Mesendoderm (in vitro differentiated cells): ENCODE data around the gene SMYD3.

ENCODE experiments used
- DNase-seq: peaks from one replicate; pipeline ENCODE4 v3.0.0; 2013
- H2AK5ac ChIP-seq: 2 replicates; pipeline ENCODE4 v1.6.1; 2013; ENCODE audit warnings: low read length, inconsistent platforms
- H2BK120ac ChIP-seq: 2 replicates; pipeline ENCODE4 v1.6.1; 2013; ENCODE audit warnings: low read depth, mild to moderate bottlenecking, low read length, moderate library complexity, mixed read lengths
- H2BK15ac ChIP-seq: replicated peaks from 2 replicates; pipeline ENCODE4 v1.6.1; 2013; ENCODE audit warnings: low read depth, mild to moderate bottlenecking, moderate library complexity
- H2BK5ac ChIP-seq: 2 replicates; pipeline ENCODE4 v1.6.1; 2013; ENCODE audit warnings: low read length, inconsistent platforms
- H3K18ac ChIP-seq: 2 replicates; pipeline ENCODE4 v1.6.1; 2013; ENCODE audit warnings: mild to moderate bottlenecking, low read length, mixed read lengths
- H3K23ac ChIP-seq: one replicate; pipeline ENCODE4 v1.6.1; 2013; ENCODE audit warnings: low read length
- H3K27ac ChIP-seq: 2 replicates; pipeline ENCODE4 v1.5.1; 2013; ENCODE audit warnings: low read depth, mild to moderate bottlenecking, inconsistent platforms, low read length, moderate library complexity
- H3K27me3 ChIP-seq: 2 replicates; pipeline ENCODE4 v1.6.1; 2013; ENCODE audit warnings: low read length, control low read depth, mild to moderate bottlenecking, inconsistent platforms; ENCODE audit not compliant: insufficient read depth, poor library complexity
- H3K36me3 ChIP-seq: 2 replicates; pipeline ENCODE4 v1.6.1; 2013; ENCODE audit warnings: low read length, inconsistent platforms; ENCODE audit not compliant: control insufficient read depth, insufficient read depth
- H3K4ac ChIP-seq: one replicate; pipeline ENCODE4 v1.6.1; 2013; ENCODE audit warnings: low read depth, mild to moderate bottlenecking, low read length, moderate library complexity
- H3K4me1 ChIP-seq: 2 replicates; pipeline ENCODE4 v1.6.1; 2013; ENCODE audit warnings: low read depth, low read length, inconsistent platforms; ENCODE audit not compliant: control insufficient read depth
- H3K4me2 ChIP-seq: 2 replicates; pipeline ENCODE4 v1.6.1; 2013; ENCODE audit warnings: low read length
- H3K4me3 ChIP-seq: 2 replicates; pipeline ENCODE4 v1.5.1; 2013; ENCODE audit warnings: mild to moderate bottlenecking, low read length
- H3K56ac ChIP-seq: one replicate; pipeline ENCODE4 v1.6.1; 2013; ENCODE audit warnings: low read length
- H3K79me1 ChIP-seq: 2 replicates; pipeline ENCODE4 v1.6.1; 2013; ENCODE audit warnings: low read length, inconsistent platforms
- H3K79me2 ChIP-seq: 2 replicates; pipeline ENCODE4 v1.6.1; 2013; ENCODE audit warnings: mild to moderate bottlenecking, low read length; ENCODE audit not compliant: control insufficient read depth, insufficient read depth
- H3K9ac ChIP-seq: 2 replicates; pipeline ENCODE4 v1.6.1; 2013; ENCODE audit warnings: low read length, inconsistent platforms
- H4K5ac ChIP-seq: one replicate; pipeline ENCODE4 v1.6.1; 2013; ENCODE audit warnings: low read length
- H4K8ac ChIP-seq: one replicate; pipeline ENCODE4 v1.6.1; 2013; ENCODE audit warnings: low read depth, mild to moderate bottlenecking, control low read depth, low read length, moderate library complexity
- WGBS: extraction: QIAGEN DNeasy Blood & Tissue Kit; methylation state at CpG from one replicate; pipeline ENCODE4 v1.1.7; 2013; ENCODE audit warnings: low lambda C conversion rate, missing lambda C conversion rate; ENCODE audit not compliant: insufficient coverage; ENCODE audit errors: extremely low coverage; 5-methylcytosine and 5-hydroxymethylcytosine counted together

SMYD3 gene

DNA sequence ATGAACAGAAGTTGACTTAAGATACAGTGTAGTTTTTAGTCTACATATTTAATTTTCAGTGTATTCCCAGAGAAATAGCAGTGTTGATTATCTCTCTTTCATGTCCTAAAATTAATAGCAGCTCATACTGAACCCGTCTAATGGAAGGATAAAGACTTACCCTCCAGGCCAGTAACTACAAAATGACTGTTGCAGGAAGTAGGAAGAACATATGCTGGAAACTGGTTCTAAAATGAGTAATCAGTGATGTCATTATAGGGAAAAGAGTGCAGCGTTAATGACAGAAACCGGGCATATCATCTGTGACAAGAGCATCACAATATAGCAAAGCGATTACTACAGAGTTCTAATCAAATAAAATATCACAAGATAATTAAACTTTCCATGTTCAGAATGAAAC, 385.5 kb downstream of the SMYD3 start:
- Histone ChIP-seq H3K4me3 (no peak overlapping the region), H3K36me3 (no peaks in the 10 kb centered on the region), H2AK5ac (no peak overlapping the region), H2BK15ac (no peak overlapping the region), H3K79me1 (no peaks in the 10 kb centered on the region), H3K4me2 (no peak overlapping the region), H3K4me1 (no peaks in the 10 kb centered on the region), H3K27ac (no peak overlapping the region), H3K4ac (no peak overlapping the region), H3K23ac (no peak overlapping the region), H3K27me3 (no peaks in the 10 kb centered on the region), H4K8ac (no peak overlapping the region), H3K79me2 (no peaks in the 10 kb centered on the region), H3K56ac (no peak overlapping the region), H2BK120ac (no peak overlapping the region), H3K9ac (no peak overlapping the region), H4K5ac (no peak overlapping the region), H2BK5ac (no peak overlapping the region), H3K18ac (no peak overlapping the region)
- WGBS: no CpG with 5 or more reads among the region's 4 CpGs
- DNase-seq: no peak

DNA sequence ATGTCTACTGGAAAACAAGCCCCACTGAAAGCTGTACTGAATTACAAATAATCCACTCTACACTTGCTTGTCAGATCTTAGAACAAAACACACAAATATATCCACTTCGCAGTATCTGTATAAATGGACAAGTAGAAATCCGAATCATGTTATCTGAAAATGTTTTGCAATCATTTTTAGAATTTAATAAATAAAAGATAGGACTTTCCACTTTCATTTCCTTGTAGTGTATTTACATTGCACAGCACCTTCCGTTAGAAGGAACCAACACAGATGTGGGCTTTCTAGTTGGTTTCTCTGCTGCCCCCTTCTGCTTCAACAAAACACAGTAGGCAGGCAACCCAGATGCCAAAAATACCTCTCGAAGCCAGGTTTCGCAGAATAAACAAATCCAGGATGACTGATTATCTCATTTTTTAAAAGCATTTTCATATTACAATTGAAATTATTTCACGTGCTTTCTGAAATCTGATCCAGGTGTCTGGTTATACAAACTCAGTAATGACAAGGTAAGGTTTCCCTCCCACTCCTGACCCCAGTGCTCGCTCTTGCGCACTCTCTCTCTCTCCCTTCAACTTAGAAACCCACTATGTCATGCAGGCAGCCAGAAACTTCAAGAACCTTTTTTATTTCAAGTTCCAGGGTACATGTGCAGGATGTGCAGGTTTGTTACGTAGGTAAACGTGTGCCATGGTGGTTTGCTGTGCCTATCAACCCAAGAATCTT, 389.9 kb downstream of the SMYD3 start:
- DNase-seq: peak; percentile 65
- WGBS: no CpG with 5 or more reads among the region's 10 CpGs
- no peak overlapping the region for H4K8ac ChIP-seq

DNA sequence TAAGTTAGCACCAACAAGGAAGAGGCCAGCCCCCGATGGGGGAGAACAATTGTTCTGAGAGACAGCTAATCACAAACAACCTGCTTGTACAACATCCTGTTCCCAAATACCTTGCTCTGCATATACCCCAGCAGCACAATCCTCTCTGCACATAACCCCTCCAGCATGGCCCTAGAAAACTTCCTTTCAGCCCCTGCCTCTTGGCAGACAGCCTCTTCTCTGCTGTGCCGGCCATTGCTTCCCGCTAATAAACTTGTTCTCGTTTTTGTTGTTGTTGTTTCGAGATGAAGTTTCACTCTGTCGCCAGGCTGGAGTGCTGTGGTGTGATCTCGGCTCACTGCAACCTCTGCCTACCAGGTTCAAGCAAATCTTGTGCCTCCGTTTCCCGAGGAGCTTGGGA, 392.7 kb downstream of the SMYD3 start:
- Histone ChIP-seq H3K79me2 (no peaks in the 10 kb centered on the region), H3K36me3 (no peaks in the 10 kb centered on the region), H3K4me1 (peaks cover 9% of the 10 kb centered on the region), H3K4me2 (no peak overlapping the region), H3K4ac (no peak overlapping the region), H2BK5ac (no peak overlapping the region), H2BK15ac (no peak overlapping the region), H2BK120ac (no peak overlapping the region), H3K79me1 (no peaks in the 10 kb centered on the region), H3K9ac (no peak overlapping the region), H4K8ac (no peak overlapping the region), H3K23ac (no peak overlapping the region), H3K56ac (peak overlapping the region; percentile 15), H3K27ac (no peak overlapping the region), H3K4me3 (no peak overlapping the region), H4K5ac (no peak overlapping the region), H3K18ac (no peak overlapping the region), H3K27me3 (no peaks in the 10 kb centered on the region), H2AK5ac (no peak overlapping the region)
- WGBS: no CpG with 5 or more reads among the region's 9 CpGs
- DNase-seq: peak; percentile 31

More for the DNA sequence above, 389.9 kb downstream of the SMYD3 start:
- Histone ChIP-seq H3K4me3 (no peak overlapping the region), H3K4me2 (no peak overlapping the region), H3K27ac (no peak overlapping the region), H2BK5ac (no peak overlapping the region), H2BK15ac (no peak overlapping the region), H3K18ac (peak overlapping the region; percentile 39), H3K4ac (no peak overlapping the region), H3K79me1 (no peaks in the 10 kb centered on the region), H3K4me1 (peaks cover 9% of the 10 kb centered on the region), H3K79me2 (no peaks in the 10 kb centered on the region), H3K36me3 (no peaks in the 10 kb centered on the region), H3K23ac (no peak overlapping the region), H2BK120ac (no peak overlapping the region), H3K27me3 (no peaks in the 10 kb centered on the region), H3K9ac (no peak overlapping the region), H2AK5ac (no peak overlapping the region), H3K56ac (no peak overlapping the region), H4K5ac (no peak overlapping the region)

DNA sequence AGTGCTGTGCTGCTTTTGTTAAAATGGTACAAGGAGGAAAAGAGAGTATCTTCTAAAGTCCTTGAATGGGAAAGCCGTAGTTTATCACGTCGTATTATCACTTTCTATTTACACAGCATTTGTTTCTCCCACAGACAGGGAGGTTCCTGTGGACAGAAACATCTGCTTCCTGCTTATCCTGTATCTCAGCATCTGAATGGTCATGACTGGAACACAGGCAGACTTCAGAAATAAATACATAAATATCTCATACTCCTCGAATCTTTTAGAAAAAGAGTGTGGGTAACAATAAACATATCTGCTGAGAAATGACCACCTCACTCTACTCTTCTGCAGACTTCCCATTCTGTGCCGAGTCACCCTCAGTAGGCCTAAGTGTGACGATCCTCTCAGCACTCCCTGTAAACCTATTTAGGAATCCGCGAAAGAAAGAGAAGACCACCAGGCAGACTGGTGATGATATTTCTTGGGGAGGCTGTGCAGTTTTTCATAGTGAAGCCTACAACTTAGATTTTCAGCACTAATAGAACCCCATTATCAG, 393.5 kb downstream of the SMYD3 start:
- no CpG with 5 or more reads among the region's 8 CpGs for WGBS
- Histone ChIP-seq H2AK5ac (no peak overlapping the region), H3K27me3 (no peaks in the 10 kb centered on the region), H3K9ac (no peak overlapping the region), H3K36me3 (no peaks in the 10 kb centered on the region), H2BK15ac (no peak overlapping the region), H3K18ac (peak overlapping the region; percentile 80), H3K23ac (no peak overlapping the region), H3K4ac (peak overlapping the region; percentile 17), H3K79me2 (no peaks in the 10 kb centered on the region), H4K5ac (no peak overlapping the region), H3K4me1 (peaks cover 9% of the 10 kb centered on the region), H2BK120ac (peak overlapping the region; percentile 52), H4K8ac (no peak overlapping the region), H3K27ac (no peak overlapping the region), H3K4me2 (no peak overlapping the region), H3K4me3 (no peak overlapping the region), H2BK5ac (no peak overlapping the region), H3K79me1 (no peaks in the 10 kb centered on the region), H3K56ac (no peak overlapping the region)
- peak; percentile 25 for DNase-seq

DNA sequence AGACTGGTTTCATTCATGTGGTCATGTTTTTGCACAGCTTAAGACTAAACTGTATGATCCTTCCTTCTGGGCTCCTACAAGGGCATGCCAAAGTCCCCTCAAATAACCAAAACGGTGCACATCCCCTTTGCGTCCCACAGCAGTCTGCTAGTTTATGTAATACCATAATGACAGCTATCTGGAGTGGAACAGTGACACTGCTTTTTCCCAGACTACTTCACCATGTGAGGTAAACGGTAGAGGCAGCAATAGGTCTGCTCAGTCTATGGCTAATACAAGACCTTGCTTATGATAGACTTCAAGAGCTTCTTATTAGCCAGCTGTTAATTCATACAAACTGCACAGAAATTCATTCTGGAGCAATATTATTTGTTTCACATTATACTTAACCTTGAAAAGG, 395.5 kb downstream of the SMYD3 start:
- H3K36me3 ChIP-seq: no peaks in the 10 kb centered on the region
- WGBS: no CpG with 5 or more reads among the region's 3 CpGs
- H3K4ac ChIP-seq: no peak overlapping the region
- H3K4me3 ChIP-seq: no peak overlapping the region
- H3K79me2 ChIP-seq: no peaks in the 10 kb centered on the region
- H3K56ac ChIP-seq: no peak overlapping the region
- no peak overlapping the region for H2BK5ac ChIP-seq
- no peak overlapping the region for H3K23ac ChIP-seq
- H3K9ac ChIP-seq: no peak overlapping the region
- no peak overlapping the region for H4K8ac ChIP-seq
- no peak for DNase-seq
- H2BK15ac ChIP-seq: no peak overlapping the region
- no peak overlapping the region for H2BK120ac ChIP-seq
- H2AK5ac ChIP-seq: no peak overlapping the region
- no peak overlapping the region for H3K4me2 ChIP-seq
- H4K5ac ChIP-seq: no peak overlapping the region
- no peak overlapping the region for H3K18ac ChIP-seq
- H3K27ac ChIP-seq: no peak overlapping the region
- no peaks in the 10 kb centered on the region for H3K79me1 ChIP-seq
- H3K27me3 ChIP-seq: no peaks in the 10 kb centered on the region
- H3K4me1 ChIP-seq: peaks cover 9% of the 10 kb centered on the region
